HTERT RPE-1 (cell line): Measurements from ENCODE around the gene LRRC3B.

Experiments
- in situ Hi-C: fragments of 300-500 bp; cut with MboI; formaldehyde crosslinking; loops from 4 replicates; pipeline ENCODE4 v1.14.3; 2020; ENCODE audit warnings: low sequenced_read_pairs

Gene LRRC3B

DNA sequence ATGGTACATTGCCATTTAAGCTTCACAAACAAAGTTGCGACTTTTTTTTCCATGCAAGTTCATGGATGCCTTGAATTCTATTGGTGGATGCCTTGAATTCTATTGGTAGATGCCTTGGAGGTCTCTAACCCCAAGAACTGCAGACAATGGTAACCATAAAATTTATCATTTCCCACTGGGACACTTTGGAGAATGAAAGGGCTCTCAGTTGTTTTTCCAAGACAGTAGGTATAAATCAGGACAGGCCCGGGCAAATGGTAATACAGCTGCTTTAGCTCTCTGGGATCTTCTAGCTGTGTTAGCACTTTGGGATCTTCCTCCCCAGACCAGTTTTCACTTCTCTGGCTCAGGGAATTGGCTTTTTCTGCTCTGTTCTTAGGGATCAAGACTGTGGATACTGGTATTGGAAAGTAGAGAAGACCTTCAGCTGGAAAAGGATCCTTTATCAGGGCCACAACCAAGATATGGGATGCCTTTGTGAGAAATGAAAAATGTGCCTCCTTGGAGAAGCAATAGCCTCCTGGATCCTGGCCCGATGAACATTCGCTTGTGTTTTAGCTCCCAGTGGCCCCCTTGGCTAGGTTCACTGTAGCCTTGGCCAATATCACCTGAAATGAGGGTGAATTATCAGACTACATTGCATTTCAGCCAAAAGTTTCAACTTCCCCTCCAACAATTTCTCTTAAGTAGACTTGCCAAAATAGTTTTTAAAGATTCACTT lies 8.3 kb downstream of the LRRC3B start:
- in situ Hi-C loops, result no loop called here

DNA sequence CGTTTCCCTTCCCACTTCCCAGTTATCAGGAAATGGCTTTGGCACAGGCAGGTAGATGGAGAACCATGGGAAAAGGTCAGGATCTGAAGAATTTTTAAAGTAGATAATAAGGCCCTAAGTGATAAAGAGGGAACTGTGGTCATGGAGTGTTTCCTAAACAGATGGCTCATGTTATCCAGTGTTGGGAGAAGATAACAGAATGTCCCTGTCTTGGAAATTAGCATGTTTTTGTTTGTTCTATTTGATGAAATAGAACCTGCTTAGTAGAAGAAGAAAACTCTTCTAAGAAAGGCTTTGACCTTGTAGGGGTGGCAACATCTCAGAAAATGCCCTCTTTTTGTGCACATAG lies 8.8 kb downstream of the LRRC3B start:
- in situ Hi-C loops, result no loop called here

GRCh38 chr3:26634601-26635000 lies 12.0 kb downstream of the LRRC3B start:
- in situ Hi-C loops, result no loop called here

DNA sequence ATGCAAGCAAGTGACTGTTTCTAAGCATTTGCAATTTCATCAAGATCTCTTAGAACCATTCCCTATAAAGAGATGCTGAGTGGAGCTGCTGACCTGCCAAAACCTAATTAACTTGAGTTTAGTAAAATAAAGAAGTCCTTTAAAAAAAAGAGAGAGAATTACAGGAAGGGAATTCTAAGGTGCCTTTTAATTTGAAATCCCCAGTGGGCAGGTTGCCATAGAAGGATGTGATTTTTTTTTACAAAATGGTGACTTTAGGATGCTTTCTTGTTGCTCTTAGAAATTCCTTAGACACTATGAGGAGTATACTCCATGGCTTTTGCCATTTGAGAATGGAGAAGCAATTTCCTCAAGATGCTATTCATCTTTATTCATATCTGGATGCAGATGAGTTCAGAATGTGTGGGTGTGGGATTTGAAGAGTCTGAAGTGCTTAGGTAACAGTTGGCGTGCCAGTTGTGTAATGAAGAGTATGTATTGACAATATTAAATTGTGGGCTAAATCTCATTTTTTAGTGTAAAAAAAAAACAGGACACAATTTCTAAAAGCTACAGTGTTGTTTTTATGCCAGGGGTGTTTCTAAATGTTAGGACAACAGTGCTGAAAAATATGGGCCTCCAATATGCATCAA lies 13.6 kb downstream of the LRRC3B start:
- in situ Hi-C loops, result no loop called here

DNA sequence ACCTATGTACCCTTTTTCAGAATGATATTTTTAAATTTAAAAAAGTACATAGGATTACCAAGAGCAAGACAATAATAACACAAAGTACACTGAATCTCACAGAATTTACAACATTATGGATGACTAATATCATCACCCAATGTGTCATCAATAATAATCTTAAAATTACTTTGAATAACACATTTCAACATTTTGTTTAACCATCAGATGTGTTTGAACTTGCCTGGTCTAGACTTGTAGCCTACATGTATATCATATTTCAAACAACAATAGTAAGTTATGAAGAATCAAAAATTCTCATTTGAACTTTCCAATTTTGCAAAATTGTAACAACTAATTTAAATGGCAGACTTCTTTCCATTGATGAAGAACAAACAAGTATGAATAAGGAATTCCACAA lies 15.1 kb downstream of the LRRC3B start:
- in situ Hi-C loops, result no loop called here

- in situ Hi-C loops, result no loop called here
Measured at GRCh38 chr3:26638113-26638512, 15.5 kb downstream of the LRRC3B start.

DNA sequence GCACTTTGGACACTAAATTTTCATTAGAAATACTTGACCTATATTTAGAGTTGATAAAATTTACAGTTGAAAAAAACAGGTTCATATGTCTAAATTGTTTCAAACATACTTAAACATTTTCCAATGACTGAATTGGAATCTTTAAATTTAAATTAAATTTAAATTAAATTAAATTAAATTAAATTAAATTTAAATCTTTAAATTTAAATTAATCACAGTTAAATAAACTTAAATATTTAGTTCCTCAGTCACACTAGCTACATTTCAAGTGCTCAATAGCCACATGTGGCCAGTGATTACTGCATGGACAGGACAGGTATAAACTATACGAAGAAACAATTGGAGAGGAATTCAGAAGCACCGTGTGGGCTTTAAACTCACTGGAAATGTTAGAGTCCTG lies 16.8 kb downstream of the LRRC3B start:
- in situ Hi-C loops, result no loop called here

GRCh38 chr3:26647078-26647477 lies 24.5 kb downstream of the LRRC3B start:
- in situ Hi-C loops, result no loop called here

- in situ Hi-C loops, result no loop called here
Measured at GRCh38 chr3:26648461-26648860, 25.9 kb downstream of the LRRC3B start.

DNA sequence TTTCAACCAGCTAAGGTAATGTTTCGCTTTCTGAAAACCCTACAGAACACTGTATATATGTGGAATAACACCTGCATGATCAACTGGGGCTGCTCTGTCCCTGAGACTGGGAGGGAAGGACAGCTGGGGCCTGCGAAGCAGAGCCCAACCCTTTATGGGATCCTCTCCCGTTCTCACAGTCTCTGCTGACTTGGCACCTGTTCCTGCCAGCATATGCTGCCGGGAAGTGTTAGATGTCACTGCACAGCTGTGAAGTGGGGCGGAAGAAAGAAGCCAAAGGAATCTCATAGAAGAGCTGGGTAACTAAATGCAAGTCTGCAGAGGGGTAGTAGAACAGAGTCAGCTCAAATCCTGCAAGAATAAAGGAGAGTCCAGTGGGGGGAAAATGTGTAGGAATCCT lies 29.6 kb downstream of the LRRC3B start:
- in situ Hi-C loops, result no loop called here

DNA sequence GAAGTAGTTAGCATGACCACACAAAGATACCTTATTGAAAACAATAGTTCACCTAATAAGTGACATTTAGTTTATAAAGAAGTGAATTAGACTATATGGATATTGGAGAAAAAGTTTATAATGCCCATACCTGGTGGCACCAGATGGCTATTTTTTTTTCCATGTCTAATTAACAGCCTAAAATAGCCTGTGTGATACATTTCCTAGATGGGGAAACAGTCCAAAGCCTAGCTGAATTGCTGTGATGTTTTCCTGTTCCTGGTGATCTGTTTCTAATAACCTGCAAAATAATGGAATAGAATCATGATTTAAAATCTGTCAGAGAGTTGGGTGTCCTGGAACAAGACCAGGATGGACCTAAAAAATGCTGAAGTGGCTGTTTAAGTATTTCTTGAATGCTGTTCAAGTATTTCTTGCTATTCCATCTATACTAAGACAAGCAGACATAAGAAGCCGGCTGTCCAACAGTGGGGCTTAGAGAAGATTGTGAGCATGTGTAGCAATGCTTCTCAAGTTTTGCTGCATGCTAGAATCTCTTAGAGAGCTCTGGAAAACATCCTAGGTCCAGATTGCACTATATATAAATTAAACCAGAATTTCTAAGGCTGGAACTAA lies 31.3 kb downstream of the LRRC3B start:
- in situ Hi-C loops, result no loop called here

- in situ Hi-C loops, result no loop called here
Measured at GRCh38 chr3:26655231-26655630, 32.7 kb downstream of the LRRC3B start.

DNA sequence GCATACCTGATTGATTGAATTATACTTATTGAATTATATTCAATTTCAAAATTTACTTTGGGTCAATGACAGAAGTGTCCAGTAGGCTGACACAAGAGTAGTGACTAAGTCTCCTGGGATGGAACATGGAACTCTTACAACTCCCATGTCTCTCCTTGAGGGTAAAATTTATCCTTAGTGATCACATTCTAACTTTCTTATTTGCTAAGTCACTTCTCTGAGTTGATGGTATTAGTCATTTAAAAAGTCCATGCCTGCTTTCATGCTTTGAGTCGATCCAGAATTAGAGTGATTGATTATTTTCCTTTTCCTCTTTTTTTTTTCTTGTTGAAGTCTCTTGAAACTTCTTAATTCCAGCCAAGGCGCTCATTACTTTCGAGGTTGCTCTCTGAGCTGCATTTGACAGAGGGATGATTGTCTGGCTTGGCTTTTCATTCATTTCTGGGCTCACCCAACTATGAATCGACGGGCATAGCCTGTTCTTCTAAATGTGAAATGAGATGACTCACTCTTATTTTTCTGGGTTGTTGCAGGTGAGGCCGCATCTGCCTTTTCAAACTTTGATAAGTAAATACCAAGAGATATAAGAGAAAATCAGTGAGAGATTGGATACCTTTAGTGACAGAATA lies 34.9 kb downstream of the LRRC3B start:
- in situ Hi-C loops, result no loop called here

- in situ Hi-C loops, result no loop called here
Measured at GRCh38 chr3:26668171-26668570, 45.6 kb downstream of the LRRC3B start.

GRCh38 chr3:26668696-26669095 lies 46.1 kb downstream of the LRRC3B start:
- in situ Hi-C loops, result no loop called here

GRCh38 chr3:26675336-26675735 lies 52.8 kb downstream of the LRRC3B start:
- in situ Hi-C loops, result no loop called here

GRCh38 chr3:26681632-26682031 lies 59.1 kb downstream of the LRRC3B start:
- in situ Hi-C loops, result no loop called here

- in situ Hi-C loops, result no loop called here
Measured at GRCh38 chr3:26682406-26682805, 59.8 kb downstream of the LRRC3B start.

GRCh38 chr3:26683902-26684301 lies 61.3 kb downstream of the LRRC3B start:
- in situ Hi-C loops, result no loop called here

DNA sequence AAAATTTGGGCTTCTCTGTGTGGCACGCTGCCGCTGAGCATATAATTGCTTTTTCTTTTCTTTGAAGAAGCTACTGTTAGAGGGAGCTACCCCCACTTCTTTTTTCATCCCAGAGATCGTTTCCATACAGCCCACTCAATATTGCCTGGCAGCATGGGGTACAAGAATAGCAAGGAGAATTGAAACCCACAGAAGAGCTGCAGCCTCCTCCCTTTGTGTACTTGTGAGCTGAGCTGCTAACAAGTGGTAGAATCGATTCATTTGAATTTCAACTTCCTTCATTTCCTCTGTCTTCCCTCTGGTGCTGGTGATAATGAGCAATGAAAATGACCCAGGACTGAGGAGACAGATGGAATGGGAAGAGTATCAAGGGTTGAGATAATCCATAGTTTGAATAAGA lies 64.9 kb downstream of the LRRC3B start:
- in situ Hi-C loops, result no loop called here

DNA sequence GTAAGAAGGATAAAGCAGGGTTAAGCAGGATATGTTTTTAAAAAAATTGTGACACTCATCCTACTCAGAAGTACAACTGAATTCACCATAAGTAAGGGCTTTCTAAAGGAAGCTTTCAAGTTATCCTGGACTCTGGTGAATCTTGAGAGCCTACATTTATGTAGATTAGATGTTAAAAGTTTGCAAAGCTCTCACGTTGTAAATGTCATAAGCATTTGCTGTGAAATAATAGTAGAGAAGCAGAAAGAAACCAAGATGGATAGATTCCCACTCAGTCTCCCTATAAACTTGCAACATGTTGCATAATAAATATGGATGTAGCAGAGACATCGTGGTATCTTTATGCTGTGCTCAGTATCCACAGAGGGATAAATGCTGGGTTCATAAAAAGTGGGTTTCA lies 77.0 kb downstream of the LRRC3B start:
- in situ Hi-C loops, result no loop called here

DNA sequence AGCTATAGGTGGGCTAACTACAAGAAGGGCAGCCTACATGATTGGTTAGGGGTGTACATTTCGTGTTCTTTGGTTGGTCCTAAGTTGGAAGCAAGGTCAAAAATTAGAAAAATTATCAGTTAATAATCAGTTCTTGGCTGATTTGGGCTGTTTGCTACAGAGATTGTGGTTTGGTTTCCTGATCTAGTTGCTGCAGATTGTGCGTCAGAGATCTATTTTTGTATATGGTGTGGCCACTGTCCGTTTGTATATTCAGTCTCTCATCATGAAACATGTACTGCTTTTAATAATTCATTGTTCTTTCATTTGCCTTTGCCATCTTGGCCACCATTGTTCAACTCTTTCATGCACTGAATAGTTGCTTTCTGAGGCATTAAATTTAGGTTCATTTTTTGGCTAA lies 80.9 kb downstream of the LRRC3B start:
- in situ Hi-C loops, result no loop called here
